Stimulated activated naive B cell treated with anti-CD40 and anti-IgM and Interleukin-4, amounts not matched to agents 10 μg/mL and 1 μg/mL and 100 μg/mL, for 72 hours (primary cell): Measurements from ENCODE around the gene RNLS.

Source experiments
- ATAC-seq, 2 donors: fragments of 150-1000 bp; cut with Tn5 transposase; replicated peaks; 2 replicates each; pipeline ENCODE4 v1.10.0; 2021; ENCODE audit warnings: moderate library complexity in 1 of 2
- DNase-seq: peaks from one replicate; pipeline ENCODE4 v3.0.0; 2021
- H3K27ac Mint-ChIP-seq: one replicate; pipeline ENCODE4 v1.8.0; 2022; ENCODE audit warnings: mild to moderate bottlenecking, mixed read lengths
- H3K27me3 Mint-ChIP-seq, 2 donors: one replicate each; pipeline ENCODE4 v1.8.0; 2022; ENCODE audit warnings: mixed read lengths in 2 of 2
- H3K36me3 Mint-ChIP-seq, 2 donors: one replicate each; pipeline ENCODE4 v1.8.0; 2022; ENCODE audit warnings: mixed read lengths in 2 of 2, mild to moderate bottlenecking in 1 of 2
- H3K4me1 Mint-ChIP-seq, 2 donors: one replicate each; pipeline ENCODE4 v1.8.0; 2022; ENCODE audit warnings: mixed read lengths in 2 of 2, mild to moderate bottlenecking in 1 of 2
- H3K4me3 Mint-ChIP-seq, 2 donors: one replicate each; pipeline ENCODE4 v1.8.0; 2022; ENCODE audit warnings: mild to moderate bottlenecking in 2 of 2, mixed read lengths in 2 of 2, moderate library complexity in 1 of 2
- H3K9me3 Mint-ChIP-seq, 2 donors: one replicate each; pipeline ENCODE4 v1.8.0; 2022; ENCODE audit warnings: mixed read lengths in 2 of 2, mild to moderate bottlenecking in 1 of 2

The RNLS gene

DNA sequence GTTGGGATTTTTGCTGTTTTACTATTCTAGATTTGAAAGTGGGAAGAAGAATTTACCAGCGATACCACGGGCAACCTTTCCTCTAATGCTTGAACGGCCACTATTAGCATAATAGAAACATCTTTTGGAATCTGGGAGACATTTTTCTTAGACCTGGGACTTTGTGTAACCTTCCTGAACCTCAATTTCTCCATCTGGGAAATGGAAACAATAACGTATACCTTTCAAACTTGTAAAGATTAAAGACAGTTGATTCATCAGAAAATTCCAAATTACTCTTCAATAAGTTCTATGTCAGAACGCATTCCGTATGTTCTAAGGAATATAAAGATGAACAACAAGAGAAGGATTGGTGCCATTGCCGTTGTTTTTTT, 453 bp upstream of the RNLS start:
- Mint-ChIP-seq H3K9me3 (no peaks in the 10 kb centered on the region), H3K36me3 (no peaks in the 10 kb centered on the region), H3K27me3 (no peaks in the 10 kb centered on the region), H3K27ac (peak overlapping the region; percentile 98), H3K4me3 (peak overlapping the region; percentile 90 to 96), H3K4me1 (peaks cover 6 to 8% of the 10 kb centered on the region in 2 donors)
- DNase-seq = no peak
- no peak for ATAC-seq

DNA sequence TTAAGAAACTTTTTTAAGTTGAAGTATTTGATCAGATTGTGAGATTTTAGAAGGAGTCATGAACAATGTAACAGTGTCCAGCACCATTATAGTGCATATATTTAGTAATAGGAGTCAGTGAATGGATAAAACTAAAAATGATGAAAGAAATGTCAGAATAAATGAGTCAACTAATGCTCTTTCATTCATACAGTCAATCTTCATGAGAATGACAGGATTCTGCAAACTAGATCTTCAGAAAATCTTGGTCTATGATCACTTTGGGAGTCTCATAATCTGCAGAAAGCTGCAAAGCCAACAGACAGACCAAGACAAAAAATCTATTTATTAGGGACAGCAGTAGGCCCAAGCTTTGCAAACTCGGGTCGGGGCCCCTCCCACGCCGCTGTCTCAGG, 710 bp downstream of the RNLS start:
- ATAC-seq = no peak
- no peak for DNase-seq
- no peaks in the 10 kb centered on the region for H3K36me3 Mint-ChIP-seq
- peaks cover 6 to 8% of the 10 kb centered on the region in 2 donors for H3K4me1 Mint-ChIP-seq
- no peak overlapping the region for H3K27ac Mint-ChIP-seq
- H3K9me3 Mint-ChIP-seq = no peaks in the 10 kb centered on the region
- no peaks in the 10 kb centered on the region for H3K27me3 Mint-ChIP-seq
- peak overlapping the region; percentile 90 to 96 for H3K4me3 Mint-ChIP-seq

DNA sequence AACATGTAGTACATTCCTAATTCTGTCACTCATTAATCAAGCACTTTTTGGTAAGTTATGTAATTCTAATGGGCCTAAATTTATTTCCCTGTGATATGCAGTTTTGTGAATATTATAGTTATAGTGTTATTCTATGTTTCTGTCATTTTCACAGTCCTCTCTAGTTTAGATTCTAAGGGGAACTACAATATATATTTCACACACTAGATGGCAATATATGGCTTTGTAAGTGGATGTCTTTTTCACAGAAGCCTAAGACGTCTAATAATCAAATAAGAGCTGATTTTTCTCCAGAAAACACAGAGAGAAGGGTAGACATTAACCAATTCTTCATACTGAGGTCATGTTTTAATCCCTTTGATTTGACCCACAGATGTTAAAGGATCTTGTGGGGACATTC, 18.0 kb downstream of the RNLS start:
- no peak overlapping the region for H3K4me3 Mint-ChIP-seq
- ATAC-seq = peak; percentile 39 to 48
- H3K9me3 Mint-ChIP-seq = peaks cover 0 to 2% of the 10 kb centered on the region in 2 donors
- H3K4me1 Mint-ChIP-seq = no peaks in the 10 kb centered on the region
- peaks cover 0 to 4% of the 10 kb centered on the region in 2 donors for H3K36me3 Mint-ChIP-seq
- no peak for DNase-seq
- H3K27me3 Mint-ChIP-seq = no peaks in the 10 kb centered on the region
- no peak overlapping the region for H3K27ac Mint-ChIP-seq

DNA sequence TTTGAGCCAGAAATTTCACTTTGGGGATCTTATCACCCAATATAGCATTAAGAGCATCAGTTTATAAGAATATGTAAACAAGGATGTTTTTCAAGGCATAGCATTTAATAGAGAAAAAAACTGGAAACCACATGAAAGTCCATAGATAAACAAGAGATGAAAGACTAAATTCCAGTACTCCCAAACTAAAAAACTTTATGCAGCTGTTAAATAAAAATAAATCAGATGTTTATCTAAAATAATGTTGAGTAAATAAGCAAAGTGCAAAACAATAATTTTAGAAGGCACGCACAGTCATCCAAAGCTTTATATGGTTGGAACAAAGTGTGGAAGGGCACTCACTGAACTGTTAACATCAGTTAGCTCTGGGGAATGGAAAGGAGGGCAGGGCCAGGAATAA, 21.0 kb downstream of the RNLS start:
- Mint-ChIP-seq H3K27me3 (no peaks in the 10 kb centered on the region), H3K36me3 (peaks cover 0 to 2% of the 10 kb centered on the region in 2 donors), H3K9me3 (peaks cover 0 to 2% of the 10 kb centered on the region in 2 donors), H3K4me3 (no peak overlapping the region), H3K4me1 (no peaks in the 10 kb centered on the region), H3K27ac (no peak overlapping the region)
- no peak for ATAC-seq
- DNase-seq = no peak

DNA sequence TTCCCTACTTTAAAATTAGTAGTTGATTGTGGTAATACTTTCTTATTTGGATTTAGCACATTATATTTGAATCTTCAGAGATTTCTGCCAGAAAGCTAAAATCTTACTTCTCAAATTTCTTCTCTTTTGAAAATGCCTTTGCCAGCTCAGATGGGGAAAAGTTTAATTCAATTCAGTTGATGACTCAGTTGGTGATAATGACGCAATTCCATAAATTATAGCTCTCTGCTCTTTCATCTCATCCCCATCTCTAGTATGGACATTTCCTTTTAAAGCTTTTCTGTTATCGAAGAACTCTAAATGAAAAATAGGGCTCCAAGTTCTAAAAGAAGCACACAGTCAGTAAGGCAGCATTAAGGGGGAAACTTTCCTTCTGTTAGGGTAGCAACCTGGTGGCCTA, 25.5 kb downstream of the RNLS start:
- H3K27me3 Mint-ChIP-seq = no peaks in the 10 kb centered on the region
- H3K27ac Mint-ChIP-seq = no peak overlapping the region
- H3K4me1 Mint-ChIP-seq = peaks cover 2 to 5% of the 10 kb centered on the region in 2 donors
- no peak for ATAC-seq
- H3K36me3 Mint-ChIP-seq = peaks cover 8 to 9% of the 10 kb centered on the region in 2 donors
- H3K4me3 Mint-ChIP-seq = no peak overlapping the region
- peaks cover 6 to 8% of the 10 kb centered on the region in 2 donors for H3K9me3 Mint-ChIP-seq
- DNase-seq = no peak

DNA sequence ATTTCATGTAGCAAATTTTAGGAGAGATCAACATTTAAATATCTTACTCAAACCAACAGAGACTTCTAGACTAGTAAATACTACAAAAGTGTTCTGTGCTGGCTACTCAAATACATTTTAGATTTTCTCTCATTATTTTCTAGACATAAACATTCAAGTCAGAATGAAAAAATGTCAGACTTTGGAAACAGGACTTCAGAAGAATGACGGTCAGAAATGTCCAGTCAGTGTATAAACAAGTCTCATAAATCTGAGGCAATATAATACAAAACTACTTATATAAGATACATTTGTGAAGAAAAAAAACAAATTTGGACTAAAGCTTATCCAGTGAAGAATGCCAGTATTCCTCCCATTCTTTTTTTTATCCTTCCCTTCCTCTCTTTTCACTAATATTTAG, 25.9 kb downstream of the RNLS start:
- Mint-ChIP-seq H3K4me1 (peaks cover 2 to 5% of the 10 kb centered on the region in 2 donors), H3K9me3 (peaks cover 6 to 7% of the 10 kb centered on the region in 2 donors), H3K36me3 (peaks cover 7 to 8% of the 10 kb centered on the region in 2 donors), H3K27ac (no peak overlapping the region), H3K4me3 (no peak overlapping the region), H3K27me3 (no peaks in the 10 kb centered on the region)
- ATAC-seq (no peak), DNase-seq (no peak)

DNA sequence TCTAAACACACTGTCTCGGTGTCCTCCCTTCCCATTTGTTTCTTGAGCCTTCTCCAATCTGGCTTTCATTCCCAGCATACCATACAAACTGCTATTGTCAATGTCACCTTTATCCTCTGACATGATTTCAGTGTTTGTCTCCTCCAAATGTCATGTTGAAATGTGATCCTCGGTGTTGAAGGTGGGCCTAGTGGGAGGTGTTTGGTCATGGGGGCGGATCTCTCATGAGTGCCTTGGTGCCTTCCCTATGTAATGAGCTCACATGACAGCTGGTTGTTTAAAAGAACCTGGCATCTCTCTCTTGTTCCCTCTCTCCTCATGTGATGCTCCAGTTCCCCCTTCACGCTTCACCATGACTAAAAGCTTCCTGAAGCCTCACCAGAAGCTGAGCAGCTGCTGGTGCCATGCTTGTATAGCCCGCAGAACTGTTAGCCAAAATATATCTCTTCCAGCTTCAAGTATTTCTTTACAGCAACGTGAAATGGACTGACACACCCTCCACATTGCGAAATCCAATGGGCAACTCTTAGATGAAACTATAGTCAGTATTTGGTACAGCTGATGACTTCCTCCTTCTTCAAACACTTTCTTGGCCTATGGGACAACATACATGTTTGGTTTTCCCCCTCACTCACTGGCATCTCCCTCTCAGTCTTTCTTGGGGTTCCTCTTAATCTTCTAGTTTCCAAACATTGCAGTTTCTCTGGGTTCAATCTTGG, 27.8 kb downstream of the RNLS start:
- DNase-seq (no peak), ATAC-seq (no peak)
- Mint-ChIP-seq H3K4me1 (peaks cover 2 to 5% of the 10 kb centered on the region in 2 donors), H3K27ac (no peak overlapping the region), H3K4me3 (no peak overlapping the region), H3K27me3 (no peaks in the 10 kb centered on the region), H3K9me3 (peaks cover 6 to 7% of the 10 kb centered on the region in 2 donors), H3K36me3 (peaks cover 7 to 8% of the 10 kb centered on the region in 2 donors)

DNA sequence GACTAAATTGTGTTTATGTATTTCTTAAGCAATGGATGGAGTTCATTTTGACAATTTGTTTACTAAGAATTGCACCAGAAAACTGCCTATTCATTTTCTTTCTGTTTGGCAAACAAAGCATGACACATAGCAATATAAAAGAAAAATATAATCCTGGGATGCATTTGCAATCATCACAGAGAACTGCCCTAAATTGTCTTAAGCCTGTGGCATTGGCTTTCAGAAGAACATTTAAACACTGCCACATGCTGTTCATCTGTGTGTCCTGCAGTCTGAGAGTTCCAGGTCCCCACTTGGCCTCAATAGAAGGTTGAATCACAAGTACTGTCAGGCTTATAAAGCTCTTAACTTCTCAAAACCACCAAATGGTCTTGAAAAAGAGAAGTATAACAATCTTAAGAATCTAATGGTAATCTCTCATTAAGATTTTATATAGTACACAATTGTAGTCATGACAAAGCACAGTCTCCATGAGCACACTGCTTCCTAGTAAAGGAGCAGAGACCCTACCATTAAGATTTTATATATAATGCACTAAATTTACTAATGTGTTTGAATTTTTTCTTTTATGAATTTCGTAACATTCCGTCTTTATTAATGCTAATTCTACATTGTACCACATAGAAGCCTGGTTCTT, 29.9 kb downstream of the RNLS start:
- Mint-ChIP-seq H3K9me3 (peaks cover 6 to 7% of the 10 kb centered on the region in 2 donors), H3K27ac (no peak overlapping the region), H3K4me1 (peaks cover 2 to 5% of the 10 kb centered on the region in 2 donors), H3K27me3 (no peaks in the 10 kb centered on the region), H3K4me3 (no peak overlapping the region), H3K36me3 (peaks cover 7 to 8% of the 10 kb centered on the region in 2 donors)
- peak; percentile 89 for ATAC-seq
- DNase-seq = peak; percentile 4

DNA sequence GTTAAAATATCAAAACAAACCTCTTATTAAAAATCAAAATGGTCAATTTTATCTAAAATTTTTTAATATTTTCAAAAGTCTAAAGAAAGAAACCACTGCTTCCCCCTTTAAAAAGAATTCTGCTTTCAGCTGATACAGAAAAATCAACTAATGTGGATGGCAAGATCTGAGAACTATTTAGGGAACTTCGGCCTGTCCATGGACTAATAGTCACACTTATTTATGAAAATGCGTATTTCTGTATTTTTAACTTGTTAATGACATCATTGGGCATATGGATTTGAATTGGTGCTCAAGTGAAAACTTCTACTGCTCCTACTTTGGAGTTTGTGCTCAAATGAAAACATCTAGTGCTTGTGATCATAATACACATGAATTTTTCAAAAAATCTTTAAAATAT, 31.9 kb downstream of the RNLS start:
- Mint-ChIP-seq H3K27ac (no peak overlapping the region), H3K27me3 (no peaks in the 10 kb centered on the region), H3K36me3 (peaks cover 7 to 8% of the 10 kb centered on the region in 2 donors), H3K4me3 (no peak overlapping the region), H3K9me3 (peaks cover 6 to 7% of the 10 kb centered on the region in 2 donors), H3K4me1 (peaks cover 2 to 5% of the 10 kb centered on the region in 2 donors)
- no peak for DNase-seq
- no peak for ATAC-seq

DNA sequence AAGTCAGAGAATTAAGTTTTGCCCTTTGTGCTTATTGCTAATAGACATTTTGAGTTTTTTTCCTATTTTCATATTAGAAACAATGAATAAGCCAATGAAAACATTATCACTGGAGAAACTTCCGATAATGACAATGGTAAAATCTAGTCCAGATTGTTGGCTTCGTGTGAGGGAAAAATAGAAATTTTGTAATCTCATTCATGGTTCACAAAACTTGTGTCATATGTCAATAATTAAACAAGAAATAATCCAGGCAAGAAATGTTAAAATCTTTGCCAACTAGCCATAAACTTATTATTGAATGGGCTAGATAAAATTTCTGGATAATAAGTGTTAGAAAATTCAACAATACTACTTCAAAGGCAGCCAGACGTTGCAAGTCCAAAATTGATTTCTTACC, 36.6 kb downstream of the RNLS start:
- no peaks in the 10 kb centered on the region for H3K9me3 Mint-ChIP-seq
- H3K27ac Mint-ChIP-seq = no peak overlapping the region
- H3K4me1 Mint-ChIP-seq = peaks cover 2 to 4% of the 10 kb centered on the region in 2 donors
- ATAC-seq (no peak), DNase-seq (no peak)
- H3K27me3 Mint-ChIP-seq = no peaks in the 10 kb centered on the region
- no peaks in the 10 kb centered on the region for H3K36me3 Mint-ChIP-seq
- no peak overlapping the region for H3K4me3 Mint-ChIP-seq

DNA sequence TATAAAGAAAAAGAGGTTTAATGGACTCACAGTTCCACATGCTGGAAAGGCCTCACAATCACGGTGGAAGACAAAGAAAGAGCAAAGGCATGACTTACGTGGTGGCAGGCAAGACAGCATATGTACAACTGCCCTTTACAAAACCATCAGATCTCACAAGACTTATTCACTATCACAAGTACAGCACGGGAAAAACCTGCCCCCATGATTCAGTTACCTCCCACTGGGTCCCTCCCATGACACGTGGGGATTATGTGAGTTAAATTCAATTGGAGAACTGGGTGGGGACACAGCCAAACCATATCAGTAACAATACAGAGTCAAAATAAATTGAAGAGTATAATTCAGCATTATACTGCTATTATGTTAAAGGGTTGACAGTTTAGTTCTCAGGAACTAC, 37.8 kb downstream of the RNLS start:
- Mint-ChIP-seq H3K4me1 (peaks cover 2 to 4% of the 10 kb centered on the region in 2 donors), H3K9me3 (no peaks in the 10 kb centered on the region), H3K36me3 (no peaks in the 10 kb centered on the region), H3K27me3 (no peaks in the 10 kb centered on the region), H3K4me3 (no peak overlapping the region), H3K27ac (no peak overlapping the region)
- DNase-seq (no peak), ATAC-seq (no peak)

DNA sequence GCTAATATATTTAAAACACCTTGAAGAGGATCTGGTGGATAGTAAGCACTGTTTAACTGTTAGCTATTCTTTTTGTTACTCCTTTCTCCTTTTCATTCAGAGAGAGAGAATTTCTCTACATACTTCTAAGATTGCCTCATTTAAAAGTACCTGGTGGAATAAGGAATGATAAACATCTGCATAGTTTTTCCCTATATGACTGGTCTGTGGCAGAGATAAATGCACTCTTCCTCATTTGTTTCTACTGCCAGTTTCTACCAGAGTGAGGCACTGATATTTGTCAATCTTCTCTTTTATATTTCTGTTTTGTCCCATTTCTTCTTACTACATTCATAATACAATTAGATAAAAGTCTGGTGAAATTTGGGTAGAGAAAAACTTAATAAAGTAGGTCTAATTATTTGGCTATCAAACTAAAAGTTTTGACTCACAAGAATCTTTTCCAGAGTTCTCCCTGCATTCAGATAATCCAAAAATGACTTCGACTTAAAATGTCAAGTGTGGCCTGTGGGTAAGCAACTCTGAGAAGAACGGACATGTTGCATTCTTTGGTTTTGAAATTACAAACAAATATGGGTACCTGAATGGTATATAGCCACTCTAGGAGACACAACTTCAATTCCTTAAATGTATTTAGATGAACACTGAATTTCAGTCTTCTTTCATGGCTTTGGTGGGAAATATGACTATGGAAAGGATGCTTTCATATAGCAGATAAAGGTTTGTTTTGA, 38.8 kb downstream of the RNLS start:
- H3K27me3 Mint-ChIP-seq = no peaks in the 10 kb centered on the region
- H3K4me3 Mint-ChIP-seq = no peak overlapping the region
- H3K36me3 Mint-ChIP-seq = no peaks in the 10 kb centered on the region
- peaks cover 2 to 4% of the 10 kb centered on the region in 2 donors for H3K4me1 Mint-ChIP-seq
- no peaks in the 10 kb centered on the region for H3K9me3 Mint-ChIP-seq
- no peak overlapping the region for H3K27ac Mint-ChIP-seq
- DNase-seq (no peak), ATAC-seq (peak; percentile 99 to 100)

DNA sequence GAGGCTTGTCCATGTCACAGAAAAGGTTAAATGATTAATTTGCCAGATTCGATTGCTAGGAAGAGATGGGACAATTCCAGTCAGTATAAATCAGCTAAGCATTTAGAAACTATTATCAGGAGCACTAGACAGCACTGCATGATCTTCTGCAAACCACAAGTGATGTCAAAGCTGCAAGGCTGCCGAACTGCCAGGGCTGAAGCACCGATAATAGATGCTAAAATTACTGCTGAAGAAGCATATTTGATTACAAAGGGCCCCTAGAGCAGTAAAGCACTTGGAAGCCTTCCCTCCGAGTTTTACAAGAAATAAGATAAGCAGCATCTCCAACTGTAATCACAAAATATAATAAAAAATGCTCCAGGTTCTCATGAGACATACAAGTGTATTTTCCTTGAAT, 40.6 kb downstream of the RNLS start:
- Mint-ChIP-seq H3K4me1 (peaks cover 2 to 4% of the 10 kb centered on the region in 2 donors), H3K36me3 (no peaks in the 10 kb centered on the region), H3K27me3 (no peaks in the 10 kb centered on the region), H3K27ac (no peak overlapping the region), H3K9me3 (no peaks in the 10 kb centered on the region), H3K4me3 (no peak overlapping the region)
- DNase-seq = no peak
- no peak for ATAC-seq

DNA sequence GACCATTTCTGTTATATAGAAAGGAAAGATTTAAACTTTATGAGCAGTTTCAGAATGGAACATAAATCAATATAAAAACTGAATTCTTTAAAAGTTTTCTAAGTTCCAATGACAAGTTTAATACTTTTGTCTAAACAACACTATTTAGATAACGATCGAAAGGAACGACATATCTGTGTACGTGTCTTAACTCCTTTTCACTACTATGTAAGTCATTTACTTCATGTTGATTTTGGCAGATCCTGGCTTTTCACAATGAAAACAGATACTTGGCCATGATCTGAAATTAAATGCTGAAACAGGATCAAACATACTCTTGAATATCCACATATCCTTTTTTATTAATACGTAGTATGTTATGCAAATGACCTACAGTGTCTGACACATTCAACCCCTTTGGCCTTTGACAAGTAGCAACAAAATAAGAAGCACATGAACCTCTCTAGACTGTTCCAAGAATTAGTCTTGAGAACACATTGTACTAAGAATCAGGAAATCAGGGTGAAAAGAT, 41.9 kb downstream of the RNLS start:
- Mint-ChIP-seq H3K36me3 (no peaks in the 10 kb centered on the region), H3K4me1 (peaks cover 2 to 4% of the 10 kb centered on the region in 2 donors), H3K27ac (no peak overlapping the region), H3K9me3 (no peaks in the 10 kb centered on the region), H3K4me3 (no peak overlapping the region), H3K27me3 (no peaks in the 10 kb centered on the region)
- DNase-seq = no peak
- no peak for ATAC-seq
